H1 (cell line): ENCODE results near the gene CYP4V2. TPM values are rescaled to one million over a fixed set of nuclear protein-coding genes. Genes with fewer than 3 reads are reported as not detected.

Source experiments
- CTCF ChIA-PET: fragments of 300-600 bp; sonication (Branson Sonifier 250); formaldehyde crosslinking; loops from one replicate; lab custom pipeline; 2021; ENCODE audit not compliant: partially characterized antibody; lab: Charles Lee
- POLR2A ChIA-PET: fragments of 300-600 bp; sonication (Branson Sonifier 250); formaldehyde crosslinking; loops from one replicate; lab custom pipeline; 2021; ENCODE audit warnings: inconsistent platforms; ENCODE audit not compliant: partially characterized antibody; lab: Charles Lee
- DNase-seq, 2 experiments: peaks; one replicate each; pipeline versions ENCODE4 v3.0.0 to v3.0.0-alpha.2; 2010 to 2022; ENCODE audit warnings: low spot score in 2 of 2, low read depth in 1 of 2, mixed read lengths in 1 of 2
- FAIRE-seq: peaks from 2 replicates; lab custom pipeline; 2011; peaks lifted over from hg19 to GRCh38; lab: Jason Lieb, UNC
- H2AFZ ChIP-seq: 2 replicates; pipeline ENCODE4 v1.8.1; 2012; ENCODE audit warnings: low read length, inconsistent platforms
- H2AK5ac ChIP-seq: 2 replicates; pipeline ENCODE4 v1.6.1; 2013; ENCODE audit warnings: low read depth, low read length
- H2BK120ac ChIP-seq: replicated peaks from 2 replicates; pipeline ENCODE3; 2013; ENCODE audit warnings: low read depth, low read length, inconsistent platforms
- H2BK12ac ChIP-seq: 2 replicates; pipeline ENCODE4 v1.6.1; 2013; ENCODE audit warnings: low read depth, low read length
- H2BK15ac ChIP-seq: 2 replicates; pipeline ENCODE4 v1.6.1; 2013; ENCODE audit warnings: low read length
- H2BK20ac ChIP-seq: 2 replicates; pipeline ENCODE4 v1.6.1; 2013; ENCODE audit warnings: low read length
- H2BK5ac ChIP-seq: 2 replicates; pipeline ENCODE4 v1.6.1; 2013; ENCODE audit warnings: low read depth, low read length
- H3K14ac ChIP-seq: 2 replicates; pipeline ENCODE4 v1.6.1; 2013; ENCODE audit warnings: inconsistent platforms; ENCODE audit not compliant: insufficient read length
- H3K18ac ChIP-seq: 2 replicates; pipeline ENCODE4 v1.6.1; 2013; ENCODE audit warnings: low read length; ENCODE audit errors: extremely low read depth
- H3K23ac ChIP-seq: 2 replicates; pipeline ENCODE4 v1.6.1; 2013; ENCODE audit warnings: inconsistent platforms; ENCODE audit not compliant: insufficient read length
- H3K23me2 ChIP-seq: 2 replicates; pipeline ENCODE4 v1.6.1; 2013; ENCODE audit warnings: low read depth, low read length
- H3K27ac ChIP-seq: 2 replicates; pipeline ENCODE4 v1.6.1; 2011; ENCODE audit warnings: low read depth, low read length, inconsistent platforms
- H3K27me3 ChIP-seq, 4 experiments: replicated peaks in 1 of 4; 1 replicate in 1 of 4; 2 replicates in 3 of 4; pipeline versions ENCODE4 v1.6.1 to v1.8.1; 2011 to 2013; ENCODE audit warnings: low read length in 3 of 4, mild to moderate bottlenecking in 3 of 4, inconsistent platforms in 2 of 4, mixed read lengths in 2 of 4, moderate library complexity in 1 of 4; ENCODE audit not compliant: control insufficient read depth in 3 of 4, insufficient read depth in 3 of 4; ENCODE audit errors: extremely low read depth in 1 of 4
- H3K36me3 ChIP-seq, 4 experiments: 2 replicates each; pipeline versions ENCODE4 v1.6.1 to v1.8.1; 2011 to 2013; ENCODE audit warnings: mild to moderate bottlenecking in 4 of 4, low read length in 3 of 4, moderate library complexity in 2 of 4, control low read depth in 1 of 4, inconsistent platforms in 1 of 4; ENCODE audit not compliant: insufficient read depth in 4 of 4, control insufficient read depth in 2 of 4
- H3K4ac ChIP-seq: replicated peaks from 2 replicates; pipeline ENCODE3; 2013; ENCODE audit warnings: low read length, low read depth, mixed read lengths, inconsistent platforms; ENCODE audit not compliant: insufficient read length
- H3K4me1 ChIP-seq, 4 experiments: replicated peaks in 1 of 4; 1 replicate in 1 of 4; 2 replicates in 3 of 4; pipeline versions ENCODE4 v1.6.1 to v1.8.1; 2011 to 2013; ENCODE audit warnings: low read length in 3 of 4, inconsistent platforms in 2 of 4, mixed read lengths in 1 of 4; ENCODE audit not compliant: insufficient read depth in 4 of 4, control insufficient read depth in 3 of 4
- H3K4me2 ChIP-seq, 2 experiments: 2 replicates each; pipeline versions ENCODE4 v1.6.1 to v1.8.1; 2011 to 2013; ENCODE audit warnings: low read depth in 2 of 2, low read length in 2 of 2, control low read depth in 1 of 2, inconsistent platforms in 1 of 2, mild to moderate bottlenecking in 1 of 2; ENCODE audit not compliant: insufficient read depth in 1 of 2
- H3K4me3 ChIP-seq, 4 experiments: fragments of 200-600, 300-600 bp in 1 of 4; sonication (generic), shearing (Covaris generic), sonication (Bioruptor Twin) in 1 of 4; 2 replicates each; pipeline versions ENCODE4 v1.5.1 to v1.8.1; 2011 to 2016; ENCODE audit warnings: low read length in 4 of 4, low read depth in 3 of 4, control low read depth in 2 of 4, inconsistent platforms in 2 of 4, mild to moderate bottlenecking in 2 of 4, mixed read lengths in 1 of 4, moderate library complexity in 1 of 4; ENCODE audit not compliant: insufficient read depth in 2 of 4; ENCODE audit errors: extremely low read depth in 1 of 4
- H3K56ac ChIP-seq: replicated peaks from 2 replicates; pipeline ENCODE3; 2013; ENCODE audit warnings: low read depth, mild to moderate bottlenecking, mixed read lengths, low read length, inconsistent platforms; ENCODE audit not compliant: insufficient read length
- H3K79me1 ChIP-seq: 2 replicates; pipeline ENCODE4 v1.6.1; 2013; ENCODE audit warnings: low read depth, low read length, control low read depth
- H3K79me2 ChIP-seq, 2 experiments: 2 replicates each; pipeline versions ENCODE4 v1.6.1 to v1.8.1; 2012 to 2013; ENCODE audit warnings: low read length in 2 of 2, mild to moderate bottlenecking in 2 of 2, inconsistent platforms in 1 of 2; ENCODE audit not compliant: insufficient read depth in 2 of 2, control insufficient read depth in 1 of 2
- H3K9ac ChIP-seq, 4 experiments: replicated peaks in 1 of 4; 1 replicate in 1 of 4; 2 replicates in 3 of 4; pipeline versions ENCODE4 v1.6.1 to v1.8.1; 2011 to 2013; ENCODE audit warnings: low read depth in 3 of 4, low read length in 3 of 4, control low read depth in 2 of 4, mild to moderate bottlenecking in 2 of 4, moderate library complexity in 2 of 4, inconsistent platforms in 1 of 4; ENCODE audit errors: extremely low read depth in 1 of 4
- H3K9me3 ChIP-seq, 2 experiments: 2 replicates each; pipeline versions ENCODE4 v1.6.1 to v1.8.1; 2012 to 2013; ENCODE audit warnings: mild to moderate bottlenecking in 2 of 2, moderate library complexity in 2 of 2, control low read depth in 1 of 2, inconsistent platforms in 1 of 2, low read depth in 1 of 2, low read length in 1 of 2, mixed read lengths in 1 of 2; ENCODE audit not compliant: insufficient read depth in 2 of 2
- H4K20me1 ChIP-seq, 2 experiments: replicated peaks in 1 of 2; 2 replicates each; pipeline versions ENCODE3 to v1.8.1; 2011 to 2013; ENCODE audit warnings: inconsistent platforms in 2 of 2, low read length in 2 of 2, mild to moderate bottlenecking in 1 of 2; ENCODE audit not compliant: insufficient read depth in 2 of 2, control insufficient read depth in 1 of 2
- H4K5ac ChIP-seq: 2 replicates; pipeline ENCODE4 v1.6.1; 2013; ENCODE audit warnings: low read length, low read depth, mixed read lengths, inconsistent platforms; ENCODE audit not compliant: insufficient read length
- H4K8ac ChIP-seq: 2 replicates; pipeline ENCODE4 v1.8.0; 2013; ENCODE audit warnings: mild to moderate bottlenecking, moderate library complexity, low read length, inconsistent platforms; ENCODE audit not compliant: insufficient read depth; ENCODE audit errors: extremely low read depth
- H4K91ac ChIP-seq: replicated peaks from 2 replicates; pipeline ENCODE3; 2013; ENCODE audit warnings: low read length, mixed read lengths, inconsistent platforms; ENCODE audit not compliant: insufficient read length
- CTBP2 ChIP-seq: IDR thresholded peaks from 2 replicates; pipeline ENCODE4 v1.7.0; 2011; ENCODE audit warnings: borderline replicate concordance, mild to moderate bottlenecking, moderate library complexity, mixed read lengths, low read length; ENCODE audit not compliant: insufficient read depth, insufficient read length
- TBP ChIP-seq: IDR thresholded peaks from 2 replicates; pipeline ENCODE4 v1.6.1; 2011; ENCODE audit warnings: low read depth, low read length, improper control_type of control experiment
- USF2 ChIP-seq: IDR thresholded peaks from 2 replicates; pipeline ENCODE4 v1.6.1; 2011; ENCODE audit warnings: low read length, improper control_type of control experiment
- WGBS, 2 experiments: shearing (Covaris generic) in 1 of 2; methylation state at CpG; one replicate each; pipeline versions ENCODE4 v1.1.6 to v1.1.7; 2013 to 2015; ENCODE audit warnings: low lambda C conversion rate in 2 of 2, mixed read lengths in 2 of 2, inconsistent platforms in 1 of 2, low coverage in 1 of 2, missing lambda C conversion rate in 1 of 2; ENCODE audit not compliant: insufficient replicate concordance in 2 of 2, insufficient coverage in 1 of 2, insufficient read length in 1 of 2; ENCODE audit errors: extremely low coverage in 1 of 2, missing lambda C conversion rate in 1 of 2; 5-methylcytosine and 5-hydroxymethylcytosine counted together
- polyA plus RNA-seq, 7 experiments: library from polyadenylated mRNA; depleted of rRNA in 3 of 7; stranded (reverse) in 5 of 7; unstranded in 2 of 7; fragments of >200 nt in 5 of 7; fragments of 200-250 nt in 2 of 7; gene quantifications; 1 replicate in 5 of 7; 2 replicates in 1 of 7; 4 replicates in 1 of 7; pipeline versions ENCODE4 v1.2.1 to v1.2.3, GENCODE V29; 2011 to 2013; ENCODE audit warnings: missing spikeins in 2 of 7, mixed read lengths in 2 of 7
- total RNA-seq: library from RNA; stranded (reverse); fragmentation: NEBNext Ultra II Directional; extraction: Animal tissue kit (Norgen Biotek cat#: 25700); gene quantifications from 2 replicates; pipeline ENCODE4 v1.2.1, GENCODE V29; 2021

The CYP4V2 gene
- total and polyA plus RNA-seq, 2 of the 8 experiments (the other 6 are each of a cell fraction or from before 2014, with no cell fraction given): 0.65 to 1.0 TPM

GRCh38 chr4:186250760-186251159 is 59.4 kb downstream of the CYP4V2 start:
- ChIA-PET POLR2A (interaction anchor here (0.6 to 5.8 kb wide), 9 partner anchors 8 to 1744 kb away, joined by 3 to 37 read pairs (median 4); partner anchors contain the start of gene F11), CTCF (interaction anchor here (1.3 kb wide), 1 partner anchor 47 kb away, joined by 4 read pairs; no protein-coding TSS in a partner anchor)
- H3K27me3 ChIP-seq: no peaks in the 10 kb centered on the region
- H3K4me2 ChIP-seq: peak overlapping the region; percentile 51 to 59
- H2BK12ac ChIP-seq: peak overlapping the region; percentile 91; the same call in 1 of the 2 replicates
- no peaks in the 10 kb centered on the region for H3K9me3 ChIP-seq
- peak overlapping the region in 1 of 4 experiments; percentile 14; a peak in 2 of 7 replicates for H3K9ac ChIP-seq
- peaks cover 0 to 18% of the 10 kb centered on the region in 2 experiments; a peak in 3 of 4 replicates for H3K79me2 ChIP-seq
- peak overlapping the region; percentile 40 for H3K4ac ChIP-seq
- H2BK20ac ChIP-seq: peak overlapping the region; percentile 97
- peak overlapping the region; percentile 79; the same call in 1 of the 2 replicates for H3K18ac ChIP-seq
- H3K27ac ChIP-seq: peak overlapping the region; percentile 91
- H2BK5ac ChIP-seq: peak overlapping the region; percentile 99
- peak overlapping the region; percentile 85 for H4K5ac ChIP-seq
- H4K91ac ChIP-seq: peak overlapping the region; percentile 67
- peaks cover 7 to 26% (median 23%) of the 10 kb centered on the region in 4 experiments; a peak in 6 of 7 replicates for H3K4me1 ChIP-seq
- H3K79me1 ChIP-seq: no peaks in the 10 kb centered on the region
- H4K8ac ChIP-seq: no peak overlapping the region
- H3K36me3 ChIP-seq: peaks cover 0 to 17% (median 6%) of the 10 kb centered on the region in 4 experiments; a peak in 4 of 8 replicates
- 25% methylated on average over 2 of the region's 2 CpGs; no CpG with 5 or more reads in 1 of the 2 experiments for WGBS, 2 experiments
- H3K4me3 ChIP-seq: peak overlapping the region in 1 of 4 experiments; percentile 45; a peak in 2 of 8 replicates
- no peak overlapping the region for H2BK15ac ChIP-seq
- DNase-seq (no peak), FAIRE-seq (no peak)
- H3K23ac ChIP-seq: no peak overlapping the region
- H3K14ac ChIP-seq: no peak overlapping the region
- H2AFZ ChIP-seq: no peak overlapping the region
- peak overlapping the region; percentile 72; the same call in 1 of the 2 replicates for H2AK5ac ChIP-seq
- peaks cover 6% of the 10 kb centered on the region; the same call in 1 of the 2 replicates for H3K23me2 ChIP-seq
- H2BK120ac ChIP-seq: peak overlapping the region; percentile 91
- no peaks in the 10 kb centered on the region for H4K20me1 ChIP-seq
- peak overlapping the region; percentile 36 for H3K56ac ChIP-seq
- TF ChIP-seq USF2: no peak
- no peak for TF ChIP-seq TBP
- TF ChIP-seq CTBP2: no peak
